Stimulated activated effector memory CD8-positive, alpha-beta T cell treated with anti-CD3 and anti-CD28 coated beads, Interleukin-12 subunit alpha, Interleukin-12 subunit beta, amount 100 ng/mL, for 72 hours (primary cell): Measurements from ENCODE around the gene BMPR2.
"Not testable (repeated sequence)": the region's sequence is repeated elsewhere in the genome, so short reads cannot be mapped to it uniquely, and the experiment has no call there.

Source experiments
- ATAC-seq: fragments of 150-1000 bp; cut with Tn5 transposase; 2 replicates; pipeline ENCODE4 v1.10.0; 2021
- DNase-seq, 2 donors: peaks; one replicate each; pipeline ENCODE4 v3.0.0; 2021 to 2022; ENCODE audit warnings: low spot score in 2 of 2
- H3K27ac Mint-ChIP-seq: one replicate; pipeline ENCODE4 v1.8.0; 2022; ENCODE audit warnings: mild to moderate bottlenecking, mixed read lengths
- H3K36me3 Mint-ChIP-seq: one replicate; pipeline ENCODE4 v1.8.0; 2022; ENCODE audit warnings: mild to moderate bottlenecking, mixed read lengths
- H3K4me1 Mint-ChIP-seq: one replicate; pipeline ENCODE4 v1.8.0; 2022; ENCODE audit warnings: mixed read lengths
- H3K4me3 Mint-ChIP-seq: one replicate; pipeline ENCODE4 v1.8.0; 2022; ENCODE audit warnings: mild to moderate bottlenecking, mixed read lengths
- H3K9me3 Mint-ChIP-seq: one replicate; pipeline ENCODE4 v1.8.0; 2022; ENCODE audit warnings: mixed read lengths

BMPR2 gene

DNA sequence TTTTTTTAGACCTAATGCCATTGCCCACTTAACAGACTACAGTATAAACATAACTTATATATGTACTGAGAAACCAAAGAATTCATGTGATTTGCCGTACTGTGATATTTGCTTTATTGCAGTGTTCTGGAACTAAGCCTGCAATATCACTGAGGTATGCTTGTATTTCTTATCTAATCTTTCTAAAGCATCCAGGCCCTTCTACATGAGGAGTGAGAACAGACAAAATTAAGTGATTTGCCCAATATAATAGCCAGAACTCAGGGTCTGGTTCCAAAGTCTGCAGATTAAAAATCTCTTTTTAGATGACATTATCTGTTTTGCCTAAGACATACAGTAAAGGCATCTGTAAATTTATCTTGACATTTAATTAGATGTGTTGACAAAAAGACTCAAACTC lies 41.9 kb downstream of the BMPR2 start:
- no peak overlapping the region for H3K4me3 Mint-ChIP-seq
- no peak for ATAC-seq

DNA sequence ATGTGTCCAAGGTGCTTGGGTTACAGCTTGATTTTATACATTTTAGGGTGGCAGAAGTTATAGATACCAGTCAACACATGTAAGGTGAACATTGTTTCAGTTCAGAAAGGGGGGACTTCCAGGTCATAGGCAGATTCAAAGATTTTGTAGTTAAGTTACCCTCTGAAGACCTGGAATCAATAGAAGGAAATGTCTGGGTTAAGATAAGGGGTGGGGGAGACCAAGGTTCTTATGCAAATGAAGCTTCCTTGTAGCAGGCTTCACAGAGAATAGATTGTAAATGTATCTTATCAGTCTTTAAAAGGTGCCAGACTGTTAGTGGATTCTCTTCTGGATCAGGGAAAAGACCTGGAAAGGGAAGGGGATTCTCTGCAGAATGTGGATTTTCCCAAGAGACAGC lies 42.4 kb downstream of the BMPR2 start:
- Mint-ChIP-seq H3K4me1 (peaks cover 6% of the 10 kb centered on the region), H3K4me3 (no peak overlapping the region), H3K9me3 (no peaks in the 10 kb centered on the region), H3K36me3 (no peaks in the 10 kb centered on the region), H3K27ac (no peak overlapping the region)
- no peak for DNase-seq
- no peak for ATAC-seq

More for the DNA sequence above, 41.9 kb downstream of the BMPR2 start:
- Mint-ChIP-seq H3K4me1 (peaks cover 6% of the 10 kb centered on the region), H3K9me3 (no peaks in the 10 kb centered on the region), H3K36me3 (no peaks in the 10 kb centered on the region), H3K27ac (no peak overlapping the region)
- DNase-seq = no peak

DNA sequence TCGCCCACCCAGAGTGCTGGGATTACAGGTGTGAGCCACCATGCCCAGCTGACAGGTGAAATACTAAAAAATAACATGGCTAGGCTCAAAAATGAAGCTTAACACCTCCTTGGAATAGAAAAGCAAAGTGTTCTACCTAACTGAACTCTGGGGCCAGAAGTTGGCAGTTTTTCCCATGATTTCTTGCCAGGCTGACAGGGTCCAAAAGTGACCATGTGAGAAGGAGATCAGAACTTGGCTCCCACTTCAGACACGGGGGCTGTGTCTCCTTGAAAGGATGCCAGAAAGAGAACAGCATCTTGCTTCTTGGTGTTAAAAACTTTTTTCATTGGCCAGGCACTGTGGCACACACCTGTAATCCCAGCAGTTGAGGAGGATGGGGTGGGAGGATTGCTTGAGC lies 47.0 kb downstream of the BMPR2 start:
- Mint-ChIP-seq H3K27ac (no peak overlapping the region), H3K4me3 (no peak overlapping the region), H3K9me3 (no peaks in the 10 kb centered on the region), H3K4me1 (peaks cover 4% of the 10 kb centered on the region), H3K36me3 (no peaks in the 10 kb centered on the region)
- no peak for ATAC-seq
- no peak for DNase-seq

DNA sequence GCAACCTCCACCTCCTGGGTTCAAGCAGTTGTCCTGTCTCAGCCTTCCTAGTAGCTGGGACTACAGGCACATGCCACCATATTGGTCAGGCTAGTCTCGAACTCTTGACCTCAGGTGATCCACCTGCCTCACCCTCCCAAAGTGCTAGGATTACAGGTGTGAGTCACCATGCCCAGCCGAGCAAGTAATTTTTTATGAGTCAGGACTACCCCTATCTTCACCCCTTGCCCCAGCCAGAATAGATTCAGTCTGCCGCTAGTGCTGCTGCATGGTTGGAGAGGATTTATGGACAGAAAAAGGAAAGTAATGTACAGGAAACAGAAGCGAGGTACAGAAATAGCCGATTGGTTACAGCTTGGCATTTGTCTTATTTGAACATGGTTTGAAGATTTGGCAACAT lies 48.9 kb downstream of the BMPR2 start:
- ATAC-seq (no peak), DNase-seq (peak in 1 of 2 donors; percentile 34)
- H3K4me3 Mint-ChIP-seq = no peak overlapping the region
- no peaks in the 10 kb centered on the region for H3K36me3 Mint-ChIP-seq
- H3K27ac Mint-ChIP-seq = no peak overlapping the region
- H3K4me1 Mint-ChIP-seq = peaks cover 4% of the 10 kb centered on the region
- peaks cover 6% of the 10 kb centered on the region for H3K9me3 Mint-ChIP-seq

DNA sequence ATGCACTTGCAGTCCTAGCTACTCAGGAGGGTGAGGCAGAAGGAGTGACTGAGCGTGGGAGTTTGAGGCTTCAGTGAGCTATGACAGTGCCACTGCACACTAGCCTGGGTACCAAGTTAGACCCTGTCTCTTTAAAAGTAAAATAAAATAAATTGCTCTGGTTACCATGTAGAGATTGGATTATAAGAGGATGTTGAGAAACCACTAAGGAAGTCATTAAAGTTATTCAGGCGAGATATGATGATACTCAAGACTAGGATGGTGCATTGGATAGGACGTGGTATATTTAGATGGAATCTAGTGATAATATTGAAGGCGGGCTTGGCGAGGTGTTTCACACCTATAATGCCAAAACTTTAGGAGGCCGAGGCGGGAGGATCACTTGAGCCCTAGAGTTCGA lies 50.6 kb downstream of the BMPR2 start:
- ATAC-seq (no peak), DNase-seq (peak in 1 of 2 donors; percentile 30)
- no peaks in the 10 kb centered on the region for H3K36me3 Mint-ChIP-seq
- H3K9me3 Mint-ChIP-seq = peaks cover 6% of the 10 kb centered on the region
- no peak overlapping the region for H3K27ac Mint-ChIP-seq
- peaks cover 4% of the 10 kb centered on the region for H3K4me1 Mint-ChIP-seq
- no peak overlapping the region for H3K4me3 Mint-ChIP-seq

DNA sequence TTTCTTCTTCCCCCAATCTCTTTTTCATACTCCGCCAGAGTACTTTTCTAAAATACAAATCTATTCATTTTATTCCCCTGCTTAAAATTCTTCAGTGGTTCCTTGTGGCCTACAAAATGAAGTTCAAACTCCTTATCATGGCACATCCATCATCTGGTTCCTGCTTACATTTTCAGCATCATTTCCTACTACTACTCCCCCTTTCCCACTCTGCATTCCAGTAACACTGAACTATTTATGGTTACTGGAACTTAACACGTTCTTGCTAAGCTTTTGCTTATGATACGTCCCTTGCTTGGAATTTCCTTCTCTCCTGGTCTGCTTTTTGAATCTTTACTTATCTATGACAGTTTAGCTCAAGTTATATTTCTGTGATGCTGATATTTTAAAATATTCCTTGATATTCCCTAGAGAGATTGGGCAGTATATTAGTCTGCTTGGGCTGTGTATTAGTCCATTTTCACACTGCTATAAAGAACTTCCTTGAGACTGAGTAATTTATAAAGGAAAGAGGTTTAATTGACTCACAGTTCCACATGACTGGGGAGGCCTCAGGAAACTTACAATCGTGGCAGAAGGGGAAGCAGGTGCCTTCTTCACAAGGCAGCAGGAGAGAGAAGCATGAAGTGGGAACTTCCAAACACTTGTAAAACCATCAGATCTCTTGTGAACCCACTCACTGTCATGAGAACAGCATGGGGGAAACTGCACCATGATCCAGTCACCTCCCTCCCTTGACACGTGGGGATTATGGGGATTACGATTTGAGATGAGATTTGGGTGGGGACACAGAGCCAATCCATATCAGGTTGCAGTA lies 53.2 kb downstream of the BMPR2 start:
- Mint-ChIP-seq H3K36me3 (no peaks in the 10 kb centered on the region), H3K27ac (no peak overlapping the region), H3K9me3 (peaks cover 6% of the 10 kb centered on the region), H3K4me3 (no peak overlapping the region), H3K4me1 (peaks cover 4% of the 10 kb centered on the region)
- DNase-seq (no peak), ATAC-seq (no peak)

DNA sequence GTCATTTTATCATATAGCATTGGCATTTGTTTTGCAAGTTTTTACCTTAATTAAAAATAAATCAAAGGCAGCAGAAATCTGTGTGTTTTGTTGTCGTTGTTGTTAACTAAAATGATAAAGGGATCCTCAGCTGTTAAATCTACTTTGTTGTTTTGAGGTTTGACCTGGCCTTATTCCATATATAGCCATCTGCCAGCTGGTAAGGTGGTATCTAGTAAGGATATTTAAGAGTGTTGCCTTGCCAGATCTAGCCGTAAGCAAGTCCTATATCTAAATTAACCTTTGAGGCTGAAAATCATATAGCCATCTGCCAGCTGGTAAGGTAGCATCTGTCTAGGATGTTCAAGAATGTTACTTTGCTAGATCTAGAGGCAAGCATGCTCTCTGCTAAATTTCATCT lies 56.6 kb downstream of the BMPR2 start:
- H3K4me3 Mint-ChIP-seq = no peak overlapping the region
- H3K4me1 Mint-ChIP-seq = peaks cover 5% of the 10 kb centered on the region
- no peaks in the 10 kb centered on the region for H3K36me3 Mint-ChIP-seq
- H3K9me3 Mint-ChIP-seq = peaks cover 6% of the 10 kb centered on the region
- DNase-seq = no peak
- no peak overlapping the region for H3K27ac Mint-ChIP-seq
- no peak for ATAC-seq

DNA sequence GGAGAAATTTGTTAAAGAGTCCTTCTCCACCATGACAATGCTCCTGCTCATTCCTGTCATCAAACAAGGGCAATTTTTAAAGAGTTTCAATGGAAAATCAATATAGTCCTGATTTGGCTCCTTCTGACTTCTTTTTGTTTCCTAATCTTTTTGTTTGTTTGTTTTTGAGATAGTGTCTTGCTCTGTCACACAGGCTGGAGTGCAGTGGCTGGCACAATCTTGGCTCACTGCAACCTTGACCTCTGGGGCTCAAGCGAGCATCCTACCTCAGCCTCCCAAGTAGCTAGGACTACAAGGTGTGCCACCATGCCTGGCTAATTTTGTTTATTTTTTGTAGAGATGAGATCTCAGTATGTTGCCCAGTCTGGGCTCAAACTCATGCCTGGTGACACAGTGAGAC lies 58.3 kb downstream of the BMPR2 start:
- Mint-ChIP-seq H3K4me3 (no peak overlapping the region), H3K27ac (no peak overlapping the region), H3K9me3 (peaks cover 1% of the 10 kb centered on the region), H3K4me1 (peaks cover 5% of the 10 kb centered on the region), H3K36me3 (no peaks in the 10 kb centered on the region)
- ATAC-seq = no peak
- DNase-seq = no peak

DNA sequence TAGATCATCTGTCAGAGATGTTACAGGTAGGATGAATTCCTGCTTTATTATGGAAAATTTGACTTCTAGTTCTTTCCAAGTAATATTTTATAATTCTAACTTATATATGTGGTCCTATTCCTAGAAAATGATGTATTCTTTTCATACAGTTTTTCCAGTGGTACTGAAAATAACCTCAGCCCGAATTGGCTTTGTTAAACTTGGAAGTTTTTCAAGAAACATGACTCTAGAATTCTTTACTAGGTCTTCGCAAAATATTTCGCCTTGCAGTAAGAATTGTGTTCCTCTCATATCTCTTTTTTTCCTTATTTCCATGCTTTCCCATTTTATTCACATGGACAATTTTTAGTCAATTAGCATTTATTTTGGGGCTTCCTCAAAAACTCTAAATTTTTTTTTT lies 60.5 kb downstream of the BMPR2 start:
- H3K4me3 Mint-ChIP-seq = no peak overlapping the region
- H3K9me3 Mint-ChIP-seq = no peaks in the 10 kb centered on the region
- DNase-seq (no peak), ATAC-seq (no peak)
- peaks cover 5% of the 10 kb centered on the region for H3K4me1 Mint-ChIP-seq
- no peaks in the 10 kb centered on the region for H3K36me3 Mint-ChIP-seq
- H3K27ac Mint-ChIP-seq = no peak overlapping the region

DNA sequence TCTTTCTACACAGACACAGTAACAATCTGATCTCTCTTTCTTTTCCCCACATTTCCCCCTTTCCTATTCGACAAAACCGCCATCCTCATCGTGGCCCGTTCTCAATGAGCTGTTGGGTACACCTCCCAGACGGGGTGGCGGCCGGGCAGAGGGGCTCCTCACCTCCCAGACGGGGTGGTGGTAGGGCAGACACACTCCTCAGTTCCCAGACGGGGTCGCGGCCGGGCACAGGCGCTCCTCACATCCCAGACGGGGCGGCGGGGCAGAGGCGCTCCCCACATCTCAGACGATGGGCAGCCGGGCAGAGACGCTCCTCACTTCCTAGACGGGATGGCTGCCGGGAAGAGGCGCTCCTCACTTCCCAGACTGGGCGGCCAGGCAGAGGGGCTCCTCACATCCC lies 64.0 kb downstream of the BMPR2 start:
- not testable (repeated sequence) for H3K36me3 Mint-ChIP-seq, H3K4me3 Mint-ChIP-seq, H3K27ac Mint-ChIP-seq, H3K9me3 Mint-ChIP-seq, ATAC-seq, DNase-seq
- H3K4me1 Mint-ChIP-seq = peaks cover 13% of the 10 kb centered on the region

DNA sequence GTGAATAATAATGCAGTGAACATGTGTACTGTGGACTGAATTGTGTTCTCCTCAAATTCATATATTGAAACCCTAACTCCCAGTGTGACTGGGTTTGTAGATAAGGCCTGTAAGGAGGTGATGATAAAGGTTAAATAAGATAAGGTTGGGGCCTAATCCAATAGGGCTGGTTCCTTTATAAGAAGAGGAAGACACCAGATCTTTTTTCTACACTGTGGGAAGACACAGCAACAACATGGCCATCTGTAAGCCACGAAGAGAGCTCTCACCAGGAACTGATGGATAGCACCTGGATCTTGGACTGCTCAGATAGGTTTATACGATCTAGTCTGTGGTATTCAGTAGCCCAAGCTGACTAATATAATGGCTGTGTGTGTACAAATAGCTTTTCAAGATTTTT lies 66.8 kb downstream of the BMPR2 start:
- DNase-seq (no peak), ATAC-seq (no peak)
- Mint-ChIP-seq H3K4me3 (no peak overlapping the region), H3K4me1 (peaks cover 7% of the 10 kb centered on the region), H3K9me3 (no peaks in the 10 kb centered on the region), H3K27ac (no peak overlapping the region), H3K36me3 (peaks cover 5% of the 10 kb centered on the region)

DNA sequence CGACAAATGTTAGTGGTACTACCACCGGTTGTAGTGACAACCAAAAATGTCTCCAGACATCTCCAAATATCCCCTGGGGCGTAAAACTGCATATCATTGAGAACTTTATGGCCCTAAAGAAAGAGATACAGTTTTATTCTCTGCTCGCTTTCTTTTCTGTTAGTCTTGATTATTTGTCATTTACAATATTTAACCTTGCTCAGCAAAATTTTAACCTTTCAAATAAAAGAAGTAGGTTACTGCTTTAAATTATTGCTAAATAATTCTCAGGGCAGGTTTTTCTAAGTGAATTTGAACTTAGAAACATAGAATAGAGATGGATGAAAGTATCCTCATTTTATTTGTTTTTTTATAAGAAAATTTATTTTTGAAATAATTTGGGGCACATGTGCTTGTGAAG lies 67.9 kb downstream of the BMPR2 start:
- H3K4me1 Mint-ChIP-seq = peaks cover 7% of the 10 kb centered on the region
- DNase-seq (no peak), ATAC-seq (no peak)
- H3K27ac Mint-ChIP-seq = no peak overlapping the region
- H3K36me3 Mint-ChIP-seq = peaks cover 5% of the 10 kb centered on the region
- H3K9me3 Mint-ChIP-seq = no peaks in the 10 kb centered on the region
- H3K4me3 Mint-ChIP-seq = no peak overlapping the region

DNA sequence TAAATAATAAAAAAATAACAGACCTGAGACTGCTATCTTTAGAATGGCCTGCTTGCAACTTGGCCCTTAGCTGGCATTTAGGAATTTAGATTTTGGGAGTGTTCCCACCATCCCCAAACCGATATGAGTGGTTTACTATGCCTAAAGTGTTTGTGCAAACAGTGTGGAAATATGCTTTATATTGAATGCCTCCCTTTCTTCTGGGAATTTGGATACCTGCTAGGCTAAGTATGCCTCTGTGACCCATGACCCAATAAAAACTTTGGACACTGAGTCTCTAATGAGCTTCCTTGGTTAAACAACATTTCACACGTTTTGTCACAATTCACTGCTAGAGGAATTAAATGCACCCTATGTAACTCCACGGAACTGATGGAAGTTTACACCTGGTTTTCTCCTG lies 73.2 kb downstream of the BMPR2 start:
- ATAC-seq = no peak
- Mint-ChIP-seq H3K4me3 (no peak overlapping the region), H3K27ac (no peak overlapping the region), H3K4me1 (no peaks in the 10 kb centered on the region), H3K36me3 (peaks cover 5% of the 10 kb centered on the region), H3K9me3 (no peaks in the 10 kb centered on the region)
- DNase-seq = no peak

DNA sequence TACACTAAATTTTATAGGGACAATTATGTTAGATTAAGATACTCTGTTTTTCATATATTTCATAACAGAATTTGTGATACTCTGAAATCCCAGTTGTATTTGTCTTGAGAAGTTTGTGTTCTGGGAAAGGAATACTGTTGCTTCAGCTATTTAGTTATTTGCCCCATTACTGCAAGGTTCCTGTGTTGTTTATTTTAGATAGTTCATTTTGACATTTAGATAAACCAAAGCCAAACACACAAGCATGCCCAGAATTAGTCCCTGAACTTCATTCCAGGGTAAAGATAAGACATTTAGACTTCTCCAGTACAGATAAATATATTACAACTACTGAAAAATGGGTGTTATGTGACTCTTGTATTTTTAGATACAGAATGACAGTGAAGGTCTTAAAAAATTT lies 74.7 kb downstream of the BMPR2 start:
- Mint-ChIP-seq H3K36me3 (peaks cover 5% of the 10 kb centered on the region), H3K4me1 (no peaks in the 10 kb centered on the region), H3K27ac (no peak overlapping the region), H3K9me3 (no peaks in the 10 kb centered on the region), H3K4me3 (no peak overlapping the region)
- ATAC-seq (no peak), DNase-seq (no peak)

DNA sequence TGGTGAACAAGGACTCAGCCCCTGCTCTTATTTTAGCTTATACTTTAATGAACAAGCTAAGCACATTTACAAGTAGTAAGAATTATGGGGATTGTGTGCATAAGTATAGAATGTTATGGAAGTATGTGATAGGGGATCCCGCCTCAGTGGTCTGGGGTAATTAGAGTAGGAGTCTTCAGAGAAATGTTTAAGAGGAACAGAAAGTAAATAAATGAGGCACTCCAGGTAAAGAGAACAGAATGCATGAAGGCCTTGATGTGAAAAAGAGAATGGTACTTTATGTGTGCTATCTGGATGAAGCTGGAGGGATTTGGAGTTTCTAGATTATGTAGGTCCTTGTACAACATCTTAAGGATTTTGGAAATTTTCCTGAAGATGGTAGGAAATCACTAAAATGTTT lies 76.6 kb downstream of the BMPR2 start:
- no peaks in the 10 kb centered on the region for H3K4me1 Mint-ChIP-seq
- H3K4me3 Mint-ChIP-seq = no peak overlapping the region
- ATAC-seq (no peak), DNase-seq (no peak)
- H3K27ac Mint-ChIP-seq = no peak overlapping the region
- H3K9me3 Mint-ChIP-seq = no peaks in the 10 kb centered on the region
- H3K36me3 Mint-ChIP-seq = no peaks in the 10 kb centered on the region

DNA sequence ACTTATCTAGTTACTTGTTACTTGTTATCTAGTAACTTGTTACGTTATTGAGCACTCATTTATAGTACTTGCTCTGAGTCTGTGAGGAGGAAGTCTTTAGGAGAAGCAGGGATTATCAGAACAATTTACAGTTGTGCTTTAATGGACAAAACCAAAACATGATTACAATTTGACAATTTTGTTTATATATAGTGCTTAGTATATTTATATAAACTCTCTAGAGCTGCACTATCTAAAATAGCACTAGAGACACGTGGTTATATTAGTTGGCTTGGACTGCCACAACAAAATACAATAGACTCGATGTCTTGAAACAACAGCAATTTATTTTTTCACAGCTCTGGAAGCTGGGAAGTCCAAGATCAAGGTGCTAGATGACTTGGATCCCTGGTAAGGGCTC lies 78.4 kb downstream of the BMPR2 start:
- Mint-ChIP-seq H3K36me3 (no peaks in the 10 kb centered on the region), H3K4me1 (no peaks in the 10 kb centered on the region), H3K4me3 (no peak overlapping the region), H3K27ac (no peak overlapping the region), H3K9me3 (no peaks in the 10 kb centered on the region)
- ATAC-seq (no peak), DNase-seq (no peak)

DNA sequence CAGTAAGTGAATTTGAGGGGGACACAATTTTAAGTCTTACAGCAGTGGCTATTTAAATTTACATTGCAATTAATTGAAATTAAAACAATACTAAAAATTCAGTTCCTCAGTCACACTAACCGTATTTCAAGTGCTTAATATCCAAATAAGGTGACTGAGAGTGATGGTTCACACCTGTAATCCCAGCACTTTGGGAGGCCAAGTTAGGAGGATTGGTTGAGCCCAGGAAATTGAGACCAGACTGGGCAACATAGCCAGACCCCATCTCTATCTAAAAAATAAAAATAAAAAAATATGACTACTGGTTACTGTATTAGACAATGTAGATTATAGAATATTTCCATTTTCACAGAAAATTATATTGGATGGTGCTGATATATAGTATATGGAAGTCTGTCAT lies 79.0 kb downstream of the BMPR2 start:
- ATAC-seq (no peak), DNase-seq (no peak)
- Mint-ChIP-seq H3K36me3 (no peaks in the 10 kb centered on the region), H3K9me3 (no peaks in the 10 kb centered on the region), H3K4me1 (no peaks in the 10 kb centered on the region), H3K27ac (no peak overlapping the region), H3K4me3 (no peak overlapping the region)
